ENCODE results near the gene BCOR.

Gene BCOR

GRCh38 chrX:40018041-40018440 is 79.7 kb downstream of the BCOR start:
- TF ChIP-seq YY1 (IDR thresholded peaks at IDR 0.05; ENCODE audit: low read depth) (no peak), EP300 (IDR thresholded peaks at IDR 0.05; ENCODE audit: borderline replicate concordance) (no peak), REST (IDR thresholded peaks at IDR 0.05; ENCODE audit: low read depth) (no peak), EGR1 (IDR thresholded peaks at IDR 0.05) (no peak), USF1 (IDR thresholded peaks at IDR 0.05) (no peak), FOXM1 (IDR thresholded peaks at IDR 0.05; ENCODE audit: borderline replicate concordance, low read depth) (no peak), MAX (IDR thresholded peaks at IDR 0.05) (no peak), CREB1 (IDR thresholded peaks at IDR 0.05; ENCODE audit: low read depth) (no peak), TCF12 (IDR thresholded peaks at IDR 0.05; ENCODE audit: low read depth) (no peak), TAF1 (IDR thresholded peaks at IDR 0.05; ENCODE audit: low read depth) (no peak), ZBTB7A (IDR thresholded peaks at IDR 0.05; ENCODE audit: low read depth) (no peak), RAD21 (IDR thresholded peaks at IDR 0.05; ENCODE audit: low read depth) (no peak), CEBPB (IDR thresholded peaks at IDR 0.05) (no peak), NFIC (IDR thresholded peaks at IDR 0.05) (no peak), TEAD4 (IDR thresholded peaks at IDR 0.05) (no peak)

GRCh38 chrX:40016749-40017148 is 81.0 kb downstream of the BCOR start:
- TF ChIP-seq TEAD4 (IDR thresholded peaks at IDR 0.05) (no peak), EGR1 (IDR thresholded peaks at IDR 0.05) (no peak), USF1 (IDR thresholded peaks at IDR 0.05) (no peak), YY1 (IDR thresholded peaks at IDR 0.05; ENCODE audit: low read depth) (no peak), MAX (IDR thresholded peaks at IDR 0.05) (no peak), REST (IDR thresholded peaks at IDR 0.05; ENCODE audit: low read depth) (no peak), TCF12 (IDR thresholded peaks at IDR 0.05; ENCODE audit: low read depth) (no peak), EP300 (IDR thresholded peaks at IDR 0.05; ENCODE audit: borderline replicate concordance) (no peak), NFIC (IDR thresholded peaks at IDR 0.05) (no peak), CEBPB (IDR thresholded peaks at IDR 0.05) (no peak), CREB1 (IDR thresholded peaks at IDR 0.05; ENCODE audit: low read depth) (no peak), RAD21 (IDR thresholded peaks at IDR 0.05; ENCODE audit: low read depth) (no peak), TAF1 (IDR thresholded peaks at IDR 0.05; ENCODE audit: low read depth) (no peak), ZBTB7A (IDR thresholded peaks at IDR 0.05; ENCODE audit: low read depth) (no peak), FOXM1 (IDR thresholded peaks at IDR 0.05; ENCODE audit: borderline replicate concordance, low read depth) (no peak)

- TF ChIP-seq USF1 (IDR thresholded peaks at IDR 0.05) (no peak), YY1 (IDR thresholded peaks at IDR 0.05; ENCODE audit: low read depth) (no peak), NFIC (IDR thresholded peaks at IDR 0.05) (no peak), ZBTB7A (IDR thresholded peaks at IDR 0.05; ENCODE audit: low read depth) (no peak), REST (IDR thresholded peaks at IDR 0.05; ENCODE audit: low read depth) (no peak), TEAD4 (IDR thresholded peaks at IDR 0.05) (no peak), MAX (IDR thresholded peaks at IDR 0.05) (no peak), CREB1 (IDR thresholded peaks at IDR 0.05; ENCODE audit: low read depth) (no peak), FOXM1 (IDR thresholded peaks at IDR 0.05; ENCODE audit: borderline replicate concordance, low read depth) (no peak), CEBPB (IDR thresholded peaks at IDR 0.05) (no peak), TAF1 (IDR thresholded peaks at IDR 0.05; ENCODE audit: low read depth) (no peak), RAD21 (IDR thresholded peaks at IDR 0.05; ENCODE audit: low read depth) (no peak), EP300 (IDR thresholded peaks at IDR 0.05; ENCODE audit: borderline replicate concordance) (no peak), EGR1 (IDR thresholded peaks at IDR 0.05) (no peak), TCF12 (IDR thresholded peaks at IDR 0.05; ENCODE audit: low read depth) (no peak)
Observed at GRCh38 chrX:40015693-40016092, 82.1 kb downstream of the BCOR start.

Data from Ishikawa (cell line).